HG03159 (cell line): ENCODE results near the gene RPS6KC1.
A peak's percentile ranks its signal among the peaks of the same experiment; 100 is the strongest.
"Not testable (repeated sequence)": the region's sequence is repeated elsewhere in the genome, so short reads cannot be mapped to it uniquely, and the experiment has no call there.

ENCODE experiments used
- ATAC-seq: cut with Tn5 transposase; IDR thresholded peaks from one replicate; pipeline ENCODE4 v1.9.1; 2021; ENCODE audit warnings: mild to moderate bottlenecking, moderate library complexity; ENCODE audit not compliant: unreplicated experiment

RPS6KC1 gene

GRCh38 chr1:213104604-213105003, 53.6 kb downstream of the RPS6KC1 start:
- no peak for ATAC-seq

GRCh38 chr1:213106298-213106697, 55.3 kb downstream of the RPS6KC1 start:
- no peak for ATAC-seq

- ATAC-seq, result no peak
These were observed 56.6 kb downstream of the RPS6KC1 start for GRCh38 chr1:213107613-213108012.

- peak; percentile 65 for ATAC-seq
These were observed 59.6 kb downstream of the RPS6KC1 start for GRCh38 chr1:213110349-213111300.

- ATAC-seq, result no peak
These were observed 60.5 kb downstream of the RPS6KC1 start for GRCh38 chr1:213111502-213111901.

- ATAC-seq, result not testable (repeated sequence)
These were observed 61.7 kb downstream of the RPS6KC1 start for GRCh38 chr1:213112723-213113122.

GRCh38 chr1:213117699-213118180, 66.7 kb downstream of the RPS6KC1 start:
- not testable (repeated sequence) for ATAC-seq

- ATAC-seq, result no peak
These were observed 68.8 kb downstream of the RPS6KC1 start for GRCh38 chr1:213119794-213120193.

- no peak for ATAC-seq
These were observed 69.3 kb downstream of the RPS6KC1 start for GRCh38 chr1:213120386-213120785.

- ATAC-seq, result no peak
These were observed 69.9 kb downstream of the RPS6KC1 start for GRCh38 chr1:213120961-213121360.

GRCh38 chr1:213122514-213122929, 71.5 kb downstream of the RPS6KC1 start:
- no peak for ATAC-seq

- ATAC-seq, result no peak
These were observed 72.0 kb downstream of the RPS6KC1 start for GRCh38 chr1:213123087-213123486.

- ATAC-seq, result no peak
These were observed 72.5 kb downstream of the RPS6KC1 start for GRCh38 chr1:213123536-213123935.

GRCh38 chr1:213124590-213124989, 73.5 kb downstream of the RPS6KC1 start:
- ATAC-seq, result no peak

- no peak for ATAC-seq
These were observed 74.6 kb downstream of the RPS6KC1 start for GRCh38 chr1:213125643-213126042.

- ATAC-seq, result no peak
These were observed 76.0 kb downstream of the RPS6KC1 start for GRCh38 chr1:213127074-213127473.

GRCh38 chr1:213131851-213132655, 81.0 kb downstream of the RPS6KC1 start:
- ATAC-seq, result no peak

- ATAC-seq, result no peak
These were observed 84.5 kb downstream of the RPS6KC1 start for GRCh38 chr1:213135572-213135971.

- no peak for ATAC-seq
These were observed 85.3 kb downstream of the RPS6KC1 start for GRCh38 chr1:213136190-213136917.

- ATAC-seq, result no peak
These were observed 87.3 kb downstream of the RPS6KC1 start for GRCh38 chr1:213138391-213138790.

- ATAC-seq, result no peak
These were observed 87.9 kb downstream of the RPS6KC1 start for GRCh38 chr1:213138892-213139291.
